GM12892 (cell line): ENCODE results near the gene SDR42E2.

Source experiments
- POLR2A ChIP-seq: IDR thresholded peaks from 2 replicates; pipeline ENCODE4 v1.6.1; 2011; ENCODE audit warnings: low read depth, low read length, control low read depth
- POLR2AphosphoS5 ChIP-seq: IDR thresholded peaks from 2 replicates; pipeline ENCODE4 v1.6.1; 2011; ENCODE audit warnings: low read depth, low read length, control low read depth
- TAF1 ChIP-seq: IDR thresholded peaks from 2 replicates; pipeline ENCODE4 v1.6.1; 2011; ENCODE audit warnings: low read depth, mild to moderate bottlenecking, control low read depth, low read length, borderline replicate concordance

DNA sequence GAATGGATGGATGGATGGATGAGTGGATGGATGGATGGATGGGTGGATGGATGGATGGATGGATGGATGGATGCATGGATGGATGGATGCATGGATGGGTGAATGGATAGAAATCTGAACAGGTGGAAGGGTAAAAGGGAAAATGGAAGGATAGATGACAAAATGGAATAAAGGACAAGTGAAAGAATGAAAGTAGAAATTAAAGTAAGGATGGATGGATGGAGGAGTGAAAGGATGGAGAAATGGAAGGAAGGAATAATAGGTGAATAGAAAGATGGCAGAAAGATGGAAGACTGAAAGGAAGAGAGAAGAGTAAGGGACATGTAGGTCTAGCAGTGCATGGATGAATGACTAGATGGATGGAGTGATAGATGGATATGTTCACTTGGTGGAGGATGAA is 40.1 kb upstream of the SDR42E2 start:
- TF ChIP-seq POLR2A (no peak), POLR2AphosphoS5 (no peak), TAF1 (no peak)
